K562 (cell line): ENCODE results near the gene KLF13. TPM values are rescaled to one million over a fixed set of nuclear protein-coding genes. Genes with fewer than 3 reads are reported as not detected.

ENCODE experiments used
- ATAC-seq: fragments of 200-7000 bp; cut with Tn5 transposase; 3 replicates; pipeline ENCODE4 v1.9.1; 2020; ENCODE audit warnings: moderate library complexity
- BruUV-seq: library from RNA; stranded (reverse); fragments of 400-500 nt; replicated peaks from 2 replicates; lab custom pipeline; 2021; lab: Mats Ljungman, UMichigan
- CTCF ChIA-PET: fragments of 300-600 bp; formaldehyde crosslinking; extraction: SDS; loops from one replicate; lab custom pipeline; 2021; ENCODE audit warnings: low intra/inter-chr PET ratio; lab: Yijun Ruan, JAX
- POLR2A ChIA-PET: fragments of 300-600, 350-650 bp; sonication (Branson Sonifier 250); formaldehyde crosslinking; extraction: SDS; loops from one replicate; lab custom pipeline; 2021; ENCODE audit warnings: antibody characterized with exemption, inconsistent platforms; lab: Yijun Ruan, JAX
- DNase-seq, 4 experiments: peaks; one replicate each; pipeline versions ENCODE4 v3.0.0 to v3.0.0-alpha.2; 2011 to 2018; ENCODE audit warnings: low spot score in 3 of 4, mixed read lengths in 3 of 4; ENCODE audit errors: extremely low read depth in 1 of 4
- FAIRE-seq: peaks from 2 replicates; lab custom pipeline; 2011; peaks lifted over from hg19 to GRCh38; lab: Jason Lieb, UNC
- H2AFZ ChIP-seq: 2 replicates; pipeline ENCODE4 v1.6.0; 2011; ENCODE audit warnings: low read depth, low read length, control low read depth, inconsistent platforms
- H3K27ac ChIP-seq: fragments of 200-600 bp; 3 replicates; pipeline ENCODE4 v1.8.0; 2011; ENCODE audit warnings: low read depth, mild to moderate bottlenecking, control low read depth, inconsistent platforms, low read length, moderate library complexity, mixed read lengths; ENCODE audit errors: extremely low read depth
- H3K27me3 ChIP-seq, 2 experiments: fragments of 300-600 bp in 1 of 2; 2 replicates in 1 of 2; 3 replicates in 1 of 2; pipeline versions ENCODE4 v1.6.0 to v1.8.0; 2011; ENCODE audit warnings: inconsistent platforms in 2 of 2, low read length in 2 of 2, mild to moderate bottlenecking in 1 of 2, mixed read lengths in 1 of 2, moderate library complexity in 1 of 2; ENCODE audit not compliant: control insufficient read depth in 2 of 2, insufficient read depth in 2 of 2
- H3K36me3 ChIP-seq: fragments of 300-600 bp; 3 replicates; pipeline ENCODE4 v1.8.0; 2011; ENCODE audit warnings: mild to moderate bottlenecking, low read length, inconsistent platforms; ENCODE audit not compliant: control insufficient read depth, insufficient read depth
- H3K4me1 ChIP-seq, 2 experiments: fragments of 200-600 bp in 1 of 2; replicated peaks in 1 of 2; 2 replicates in 1 of 2; 3 replicates in 1 of 2; pipeline versions ENCODE4 v1.5.1 to v1.8.0; 2011; ENCODE audit warnings: inconsistent platforms in 2 of 2, low read length in 2 of 2, mild to moderate bottlenecking in 1 of 2, mixed read lengths in 1 of 2, moderate library complexity in 1 of 2; ENCODE audit not compliant: control insufficient read depth in 2 of 2, insufficient read depth in 2 of 2
- H3K4me2 ChIP-seq: 2 replicates; pipeline ENCODE4 v1.6.1; 2011; ENCODE audit warnings: low read length, control low read depth, inconsistent platforms, mixed read lengths; ENCODE audit not compliant: insufficient read depth
- H3K4me3 ChIP-seq: fragments of 200-600 bp; sonication (generic), shearing (Covaris generic); 2 replicates; pipeline ENCODE4 v1.5.1; 2016; ENCODE audit warnings: control low read depth, inconsistent platforms
- H3K79me2 ChIP-seq: fragments of 200-600 bp; 3 replicates; pipeline ENCODE4 v1.8.0; 2011; ENCODE audit warnings: low read length, inconsistent platforms; ENCODE audit not compliant: control insufficient read depth, insufficient read depth
- H3K9ac ChIP-seq, 2 experiments: 2 replicates each; pipeline versions ENCODE4 v1.6.0 to v1.6.1; 2011; ENCODE audit warnings: low read depth in 2 of 2, low read length in 2 of 2, control low read depth in 1 of 2, inconsistent platforms in 1 of 2, mild to moderate bottlenecking in 1 of 2, mixed read lengths in 1 of 2; ENCODE audit not compliant: insufficient read depth in 1 of 2
- H3K9me1 ChIP-seq: one replicate; pipeline ENCODE4 v1.6.0; 2011; ENCODE audit warnings: inconsistent platforms, mild to moderate bottlenecking, low read length, moderate library complexity; ENCODE audit not compliant: control insufficient read depth, insufficient read depth
- H3K9me3 ChIP-seq: replicated peaks from 2 replicates; pipeline ENCODE4 v1.5.1; 2011; ENCODE audit warnings: low read depth, low read length, inconsistent platforms; ENCODE audit not compliant: control insufficient read depth, insufficient read depth
- H4K20me1 ChIP-seq: replicated peaks from 2 replicates; pipeline ENCODE4 v1.6.1; 2011; ENCODE audit warnings: low read length, inconsistent platforms, mixed read lengths; ENCODE audit not compliant: control insufficient read depth, insufficient read depth
- ADNP ChIP-seq: fragments of 200-800 bp; sonication (Bioruptor generic); IDR thresholded peaks from 2 replicates; pipeline ENCODE4 v1.6.1; 2016; ENCODE audit warnings: missing genetic modification characterization, missing compliant biosample characterization
- BACH1 ChIP-seq: fragments of 200-800 bp; sonication (Bioruptor generic); IDR thresholded peaks from 2 replicates; pipeline ENCODE4 v1.6.1; 2016; ENCODE audit warnings: missing genetic modification characterization, missing compliant biosample characterization
- CBX8 ChIP-seq: fragments of 200-600 bp; sonication (generic); IDR thresholded peaks from 2 replicates; pipeline ENCODE4 v1.6.1; 2012; ENCODE audit warnings: borderline replicate concordance, mixed run types, low read depth, mild to moderate bottlenecking, moderate library complexity, mixed read lengths, low read length, control low read depth, inconsistent platforms; ENCODE audit not compliant: poor library complexity, severe bottlenecking; ENCODE audit errors: extremely low read depth
- ETV1 ChIP-seq: fragments of 450-650 bp; conservative IDR thresholded peaks from 2 replicates; pipeline ENCODE4 v1.6.1; 2016; ENCODE audit warnings: missing genetic modification characterization, control low read depth, low read depth, missing compliant biosample characterization
- GATAD2A ChIP-seq: fragments of 450-650 bp; IDR thresholded peaks from 2 replicates; pipeline ENCODE4 v1.6.1; 2017
- HDAC8 ChIP-seq: fragments of 450-650 bp; IDR thresholded peaks from 2 replicates; pipeline ENCODE4 v1.6.1; 2016; ENCODE audit warnings: mild to moderate bottlenecking, missing genetic modification characterization, moderate library complexity, missing compliant biosample characterization
- NCOA6 ChIP-seq: fragments of 450-650 bp; IDR thresholded peaks from 2 replicates; pipeline ENCODE4 v1.6.1; 2017; ENCODE audit warnings: mild to moderate bottlenecking
- PHF8 ChIP-seq: fragments of 200-600 bp; sonication (generic); IDR thresholded peaks from 2 replicates; pipeline ENCODE4 v1.6.1; 2012; ENCODE audit warnings: mixed run types, mild to moderate bottlenecking, inconsistent platforms, low read length, moderate library complexity, borderline replicate concordance
- PTRF ChIP-seq: fragments of 450-650 bp; IDR thresholded peaks from 2 replicates; pipeline ENCODE4 v1.6.1; 2016; ENCODE audit warnings: mild to moderate bottlenecking, missing genetic modification characterization, missing compliant biosample characterization
- ZNF551 ChIP-seq: fragments of 250-450 bp; sonication (Bioruptor Pico); IDR thresholded peaks from 2 replicates; pipeline ENCODE4 v1.5.0; 2021; ENCODE audit warnings: mild to moderate bottlenecking, moderate library complexity
- ZNF77 ChIP-seq: fragments of 250-450 bp; sonication (Bioruptor Pico); IDR thresholded peaks from 2 replicates; pipeline ENCODE4 v1.5.0; 2020
- WGBS: fragments of 100-300 bp; shearing (Covaris generic); methylation state at CpG from one replicate; pipeline ENCODE4 v1.1.6; 2016; ENCODE audit warnings: low coverage, mixed read lengths; ENCODE audit not compliant: insufficient coverage; ENCODE audit errors: missing lambda C conversion rate; 5-methylcytosine and 5-hydroxymethylcytosine counted together
- in situ Hi-C: fragments of 300-500 bp; cut with MboI; formaldehyde crosslinking; loops from 4 replicates; pipeline ENCODE4 v1.15.0; 2018; ENCODE audit warnings: inconsistent platforms, mixed read lengths
- intact Hi-C: fragments of 100-400 bp; cut with micrococcal nuclease; formaldehyde crosslinking; loops from 2 replicates; pipeline ENCODE4 v1.14.2; 2022
- polyA plus RNA-seq, 8 experiments: library from polyadenylated mRNA; depleted of rRNA in 4 of 8; stranded (reverse) in 5 of 8; unstranded in 3 of 8; fragments of >200 nt; fragmentation: Nextera tagmentation in 2 of 8; fragmentation: Illumina TruSeq in 1 of 8; extraction: Ambion mirVana in 2 of 8; extraction: Trizol in 1 of 8; gene quantifications; 2 replicates each; pipeline versions ENCODE4 v1.2.1 to v1.2.3, GENCODE V29; 2011 to 2014; ENCODE audit warnings: inconsistent platforms in 1 of 8, missing spikeins in 1 of 8
- total RNA-seq, 7 experiments: library from RNA; depleted of rRNA in 6 of 7; stranded (reverse); fragments of >200 nt in 6 of 7; fragmentation: Illumina TruSeq in 2 of 7; extraction: Trizol in 2 of 7; gene quantifications; 2 replicates each; pipeline versions ENCODE4 v1.2.1 to v1.2.3, GENCODE V29; 2011 to 2021; ENCODE audit warnings: low replicate concordance in 1 of 7
- TF ChIP-seq, protein P1 (sequence below): fragments of 450-650 bp; IDR thresholded peaks from 2 replicates; pipeline ENCODE4 v1.6.1; 2017; ENCODE audit warnings: antibody characterized with exemption
- TF ChIP-seq, protein P2 (sequence below): fragments of 450-650 bp; formaldehyde crosslinking; IDR thresholded peaks from 2 replicates; pipeline ENCODE4 v1.4.0; 2020; ENCODE audit warnings: mild to moderate bottlenecking, moderate library complexity
- TF ChIP-seq, protein P3 (sequence below): IDR thresholded peaks from 3 replicates; pipeline ENCODE4 v1.6.1; 2011; ENCODE audit warnings: borderline replicate concordance, mild to moderate bottlenecking; ENCODE audit not compliant: insufficient read length, insufficient read depth

The KLF13 gene
- total and polyA plus RNA-seq, 9 of the 15 experiments (the other 6 are each of a cell fraction or from before 2014, with no cell fraction given), result 1.8 to 10.5 (median 4.8) TPM

DNA sequence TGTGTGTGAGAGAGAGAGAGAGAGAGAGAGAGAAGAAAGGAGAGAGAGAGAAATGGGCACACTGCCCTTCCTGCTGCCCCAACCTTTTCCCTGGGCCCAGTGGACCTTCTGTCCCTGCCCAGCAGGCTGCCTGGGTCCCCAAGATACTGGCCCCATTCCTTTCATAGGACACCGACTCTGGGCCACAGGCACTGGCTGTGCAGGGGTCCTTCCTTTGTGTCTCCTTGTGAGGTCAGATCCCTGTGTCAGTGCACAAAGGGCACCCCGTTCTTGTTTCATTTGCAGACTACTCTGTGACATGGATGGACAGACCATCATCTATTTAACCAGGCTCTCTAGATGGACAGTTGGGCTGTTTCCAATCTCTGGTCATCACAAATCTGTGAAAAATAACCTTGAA is 21.3 kb upstream of the KLF13 start:
- ChIA-PET CTCF (no interaction called here), POLR2A (no interaction called here)
- DNase-seq (no peak), ATAC-seq (no peak)
- H3K36me3 ChIP-seq, result no peaks in the 10 kb centered on the region
- WGBS, result 0% methylated on average over 2 of the region's 2 CpGs
- no peak overlapping the region for H3K9ac ChIP-seq
- no peaks in the 10 kb centered on the region; the same call in 1 of the 2 replicates for H4K20me1 ChIP-seq
- H3K4me1 ChIP-seq, result peaks cover 3 to 33% of the 10 kb centered on the region in 2 experiments; a peak in 3 of 5 replicates
- no peak overlapping the region for H3K4me2 ChIP-seq
- intact Hi-C loops, result no loop called here
- no peak overlapping the region for H3K4me3 ChIP-seq
- no peaks in the 10 kb centered on the region for H3K9me1 ChIP-seq
- H3K27me3 ChIP-seq, result peaks cover 12 to 49% of the 10 kb centered on the region in 2 experiments
- TF ChIP-seq PHF8, result no peak
- TF ChIP-seq, protein P1, sequence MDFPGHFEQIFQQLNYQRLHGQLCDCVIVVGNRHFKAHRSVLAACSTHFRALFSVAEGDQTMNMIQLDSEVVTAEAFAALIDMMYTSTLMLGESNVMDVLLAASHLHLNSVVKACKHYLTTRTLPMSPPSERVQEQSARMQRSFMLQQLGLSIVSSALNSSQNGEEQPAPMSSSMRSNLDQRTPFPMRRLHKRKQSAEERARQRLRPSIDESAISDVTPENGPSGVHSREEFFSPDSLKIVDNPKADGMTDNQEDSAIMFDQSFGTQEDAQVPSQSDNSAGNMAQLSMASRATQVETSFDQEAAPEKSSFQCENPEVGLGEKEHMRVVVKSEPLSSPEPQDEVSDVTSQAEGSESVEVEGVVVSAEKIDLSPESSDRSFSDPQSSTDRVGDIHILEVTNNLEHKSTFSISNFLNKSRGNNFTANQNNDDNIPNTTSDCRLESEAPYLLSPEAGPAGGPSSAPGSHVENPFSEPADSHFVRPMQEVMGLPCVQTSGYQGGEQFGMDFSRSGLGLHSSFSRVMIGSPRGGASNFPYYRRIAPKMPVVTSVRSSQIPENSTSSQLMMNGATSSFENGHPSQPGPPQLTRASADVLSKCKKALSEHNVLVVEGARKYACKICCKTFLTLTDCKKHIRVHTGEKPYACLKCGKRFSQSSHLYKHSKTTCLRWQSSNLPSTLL, result no peak
- TF ChIP-seq GATAD2A, result no peak
- TF ChIP-seq HDAC8 (tag), result no peak
- no peak for TF ChIP-seq ADNP (tag)
- TF ChIP-seq, protein P2, sequence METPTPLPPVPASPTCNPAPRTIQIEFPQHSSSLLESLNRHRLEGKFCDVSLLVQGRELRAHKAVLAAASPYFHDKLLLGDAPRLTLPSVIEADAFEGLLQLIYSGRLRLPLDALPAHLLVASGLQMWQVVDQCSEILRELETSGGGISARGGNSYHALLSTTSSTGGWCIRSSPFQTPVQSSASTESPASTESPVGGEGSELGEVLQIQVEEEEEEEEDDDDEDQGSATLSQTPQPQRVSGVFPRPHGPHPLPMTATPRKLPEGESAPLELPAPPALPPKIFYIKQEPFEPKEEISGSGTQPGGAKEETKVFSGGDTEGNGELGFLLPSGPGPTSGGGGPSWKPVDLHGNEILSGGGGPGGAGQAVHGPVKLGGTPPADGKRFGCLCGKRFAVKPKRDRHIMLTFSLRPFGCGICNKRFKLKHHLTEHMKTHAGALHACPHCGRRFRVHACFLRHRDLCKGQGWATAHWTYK (CRISPR knock-in tag), result no peak
- TF ChIP-seq ZNF551 (CRISPR knock-in tag), result no peak
- TF ChIP-seq ZNF77 (CRISPR knock-in tag), result no peak
- TF ChIP-seq BACH1 (tag), result no peak
- no peak for TF ChIP-seq PTRF (tag)
- no peak for TF ChIP-seq CBX8
- TF ChIP-seq ETV1 (tag), result no peak
- TF ChIP-seq, protein P3, sequence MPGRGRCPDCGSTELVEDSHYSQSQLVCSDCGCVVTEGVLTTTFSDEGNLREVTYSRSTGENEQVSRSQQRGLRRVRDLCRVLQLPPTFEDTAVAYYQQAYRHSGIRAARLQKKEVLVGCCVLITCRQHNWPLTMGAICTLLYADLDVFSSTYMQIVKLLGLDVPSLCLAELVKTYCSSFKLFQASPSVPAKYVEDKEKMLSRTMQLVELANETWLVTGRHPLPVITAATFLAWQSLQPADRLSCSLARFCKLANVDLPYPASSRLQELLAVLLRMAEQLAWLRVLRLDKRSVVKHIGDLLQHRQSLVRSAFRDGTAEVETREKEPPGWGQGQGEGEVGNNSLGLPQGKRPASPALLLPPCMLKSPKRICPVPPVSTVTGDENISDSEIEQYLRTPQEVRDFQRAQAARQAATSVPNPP, result no peak
- no peak for TF ChIP-seq NCOA6
- TF ChIP-seq, all 486 proteins: peak for 0
- BruUV-seq, result no TSS peak
- Histone ChIP-seq H3K79me2 (no peaks in the 10 kb centered on the region), H3K9me3 (no peaks in the 10 kb centered on the region), H3K27ac (no peak overlapping the region), H2AFZ (no peak overlapping the region)
- no peak for FAIRE-seq
- in situ Hi-C loops, result no loop called here
